ENCODE measurements around the gene UGT2B10.

Gene UGT2B10

GRCh38 chr4:68871809-68872642 is 56.2 kb downstream of the UGT2B10 start:
- DNase-seq = no peak

- no peak for DNase-seq
Measured at GRCh38 chr4:68872643-68873502, 57.1 kb downstream of the UGT2B10 start.

DNA sequence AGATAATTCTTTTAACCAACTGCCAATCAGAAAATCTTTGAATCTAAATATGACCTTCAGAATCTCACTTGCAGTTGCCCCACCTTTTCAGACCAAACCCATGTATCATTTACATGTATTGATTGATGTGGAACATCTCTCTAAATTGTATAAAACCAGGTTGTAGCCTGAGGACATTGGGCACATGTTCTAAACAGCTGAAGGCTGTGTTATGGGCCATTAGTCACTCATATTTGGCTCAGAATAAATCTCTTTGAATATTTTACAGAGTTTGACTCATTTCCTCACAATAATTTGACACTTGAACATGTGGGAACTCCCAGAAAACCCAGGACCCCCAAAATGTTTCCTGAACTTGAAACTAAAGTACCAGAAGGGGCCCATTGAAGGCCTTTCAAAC is 58.7 kb downstream of the UGT2B10 start:
- DNase-seq = no peak

- DNase-seq = no peak
Measured at GRCh38 chr4:68877555-68877954, 61.8 kb downstream of the UGT2B10 start.

DNA sequence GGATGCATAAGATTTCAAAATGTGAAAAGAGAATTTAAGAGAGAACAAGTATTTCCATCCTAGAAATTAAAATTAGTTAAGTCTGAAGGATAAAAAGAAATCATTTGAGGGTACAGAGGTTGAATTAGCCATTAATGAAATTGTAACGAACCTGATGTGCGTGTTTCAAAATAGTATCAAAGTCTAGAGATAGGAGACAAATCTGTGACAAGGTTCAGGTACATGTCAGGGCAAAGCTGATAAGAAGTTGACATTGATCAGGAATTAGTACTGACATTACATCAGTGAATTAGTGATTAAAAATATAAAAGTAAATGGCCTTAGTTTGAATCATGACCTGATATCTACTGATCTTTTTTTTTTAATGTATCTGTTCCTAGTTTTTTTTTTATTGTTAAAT is 62.3 kb downstream of the UGT2B10 start:
- DNase-seq = no peak
